Ovary (tissue), 9 donors: Measurements from ENCODE around the gene KYNU. TPM values are rescaled to one million over a fixed set of nuclear protein-coding genes. Genes with fewer than 3 reads are reported as not detected.
"Not testable (repeated sequence)": the region's sequence is repeated elsewhere in the genome, so short reads cannot be mapped to it uniquely, and the experiment has no call there.

ENCODE experiments used
- DNase-seq, 5 donors: peaks; one replicate each; pipeline ENCODE4 v3.0.0-alpha.2; 2019 to 2020
- H3K27ac ChIP-seq, 2 donors: fragments of 200-600 bp; one replicate each; pipeline versions ENCODE4 v1.5.1 to v1.8.0; 2019 to 2022
- H3K27me3 ChIP-seq: fragments of 200-600 bp; one replicate; pipeline ENCODE4 v1.8.0; 2022
- H3K36me3 ChIP-seq: fragments of 200-600 bp; sonication (generic); one replicate; pipeline ENCODE4 v1.5.1; 2019
- H3K4me1 ChIP-seq: one replicate; pipeline ENCODE4 v1.8.1; 2013; ENCODE audit warnings: mild to moderate bottlenecking, moderate library complexity; ENCODE audit not compliant: insufficient read depth
- H3K4me3 ChIP-seq: fragments of 200-600 bp; sonication (generic); one replicate; pipeline ENCODE4 v1.5.1; 2017
- H3K9me3 ChIP-seq, 2 donors: fragments of 200-600 bp in 1 of 2; sonication (generic) in 1 of 2; one replicate each; pipeline versions ENCODE4 v1.5.1 to v1.8.1; 2013 to 2019; ENCODE audit warnings: mild to moderate bottlenecking in 1 of 2, moderate library complexity in 1 of 2
- EP300 ChIP-seq: sonication (generic); formaldehyde crosslinking; IDR thresholded peaks from one replicate; pipeline ENCODE4 v1.6.1; 2017; ENCODE audit warnings: antibody characterized with exemption
- POLR2A ChIP-seq: fragments of 450-650 bp; IDR thresholded peaks from one replicate; pipeline ENCODE4 v1.6.1; 2017; ENCODE audit warnings: antibody characterized with exemption, mild to moderate bottlenecking, moderate library complexity
- WGBS, 3 donors: extraction: QIAGEN DNeasy Blood & Tissue Kit in 1 of 3; methylation state at CpG; one replicate each; pipeline versions ENCODE4 v1.1.5 to v1.1.7; 2013 to 2017; 5-methylcytosine and 5-hydroxymethylcytosine counted together
- intact Hi-C, 4 donors: fragments of 100-400 bp; cut with DNase I; formaldehyde crosslinking; loops; one replicate each; pipeline versions ENCODE4 v1.11.0 to v1.15.1; 2022 to 2023
- polyA plus RNA-seq, 2 donors: library from polyadenylated mRNA; stranded (reverse); fragments of 200-250 nt in 1 of 2; fragments of 350-450 nt in 1 of 2; fragmentation: Illumina TruSeq in 1 of 2; extraction: RNeasy Lipid Tissue Mini Kit (QIAGEN cat#74804) in 1 of 2; gene quantifications; one replicate each; pipeline ENCODE4 v1.2.3, GENCODE V29; 2013 to 2014
- total RNA-seq, 7 donors: library from RNA; depleted of rRNA in 2 of 7; stranded (reverse); fragments of >200 nt in 2 of 7; fragmentation: NEBNext Ultra II Directional in 3 of 7; extraction: Animal tissue kit (Norgen Biotek cat#: 25700) in 3 of 7; gene quantifications; one replicate each; pipeline versions ENCODE4 v1.1.0 to v1.2.4, GENCODE V29; 2016 to 2023
- TF ChIP-seq, protein P1 (sequence below), 3 donors: fragments of 450-650 bp in 2 of 3; fragments of 200-600 bp in 1 of 3; IDR thresholded peaks; one replicate each; pipeline versions ENCODE4 v1.5.1 to v1.8.0; 2016 to 2022; ENCODE audit warnings: antibody characterized with exemption in 3 of 3, mild to moderate bottlenecking in 1 of 3
- donor health status: DM: no; HTN: no; CAD: no; lungs with moderate emphysema.
- donor health status: DM: no; HTN: no; CAD: no.
- donor health status: Bipolar disorder and iron deficiency.
- donor health status: DM: yes; HTN: yes; CAD: no.
- donor health status: DM: no; HTN: no; CAD: no.
- donor health status: DM: yes; HTN: yes; CAD: no.

KYNU gene
- total and polyA plus RNA-seq, 9 donors = 0.40 to 3.2 (median 0.74) TPM

DNA sequence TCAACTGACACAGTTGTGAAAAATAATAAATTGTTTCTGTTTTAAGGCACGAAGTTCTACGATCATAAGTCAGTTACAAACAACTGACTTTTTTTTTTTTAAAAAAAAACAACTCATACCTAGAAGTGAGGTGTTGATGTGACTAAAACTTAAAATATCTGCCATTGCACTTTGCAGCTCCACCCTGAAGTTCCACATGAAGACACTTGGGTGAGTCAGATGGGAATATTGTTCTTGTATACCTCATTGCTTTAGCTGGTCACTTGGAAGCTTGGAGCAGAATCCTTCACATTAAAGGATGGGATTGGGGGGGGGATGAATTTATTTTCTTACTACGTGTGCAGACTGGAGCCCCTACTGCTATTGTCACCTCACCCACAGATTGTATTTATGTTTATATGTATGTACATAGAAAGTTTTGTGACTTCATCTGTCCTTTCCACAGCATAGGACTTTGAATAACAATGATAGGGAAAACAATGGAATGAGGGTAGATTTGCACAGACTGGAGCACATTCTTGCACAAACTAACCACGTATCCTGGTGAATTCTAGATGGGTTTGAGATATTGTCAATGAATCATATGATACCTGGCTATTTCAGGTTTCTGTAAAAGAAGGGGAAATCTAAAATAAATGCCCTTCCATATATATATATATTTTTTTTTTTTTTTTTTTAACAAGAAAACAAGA, 193.9 kb downstream of the KYNU start:
- Histone ChIP-seq H3K4me1 (no peaks in the 10 kb centered on the region), H3K9me3 (peaks cover 0 to 4% of the 10 kb centered on the region in 2 donors), H3K27ac (no peak overlapping the region), H3K4me3 (no peak overlapping the region), H3K36me3 (no peaks in the 10 kb centered on the region), H3K27me3 (no peaks in the 10 kb centered on the region)
- no peak for DNase-seq
- intact Hi-C loops = no loop called here
- TF ChIP-seq EP300 (no peak), POLR2A (no peak)
- 81 to 92% (median 91%) methylated on average over 4 of the region's 4 CpGs for WGBS, 3 donors

DNA sequence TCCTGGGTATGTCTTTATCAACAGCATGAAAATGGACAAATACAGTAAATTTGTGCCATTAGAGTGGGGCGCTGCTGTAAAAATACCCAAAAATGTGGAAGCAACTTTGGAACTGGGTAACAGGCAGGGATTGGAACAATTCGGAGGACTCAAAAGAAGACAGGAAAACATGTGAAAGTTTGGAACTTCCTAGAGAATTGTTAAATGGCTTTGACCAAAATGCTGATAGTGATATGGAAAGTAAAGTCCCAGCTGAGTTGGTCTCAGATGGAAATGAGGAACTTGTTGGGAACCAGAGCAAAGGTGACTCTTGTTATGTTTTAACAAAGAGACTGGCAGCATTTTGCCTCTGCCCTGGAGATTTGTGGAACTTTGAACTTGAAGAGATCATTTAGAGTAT, 197.4 kb downstream of the KYNU start:
- DNase-seq, H3K27me3 ChIP-seq, H3K27ac ChIP-seq, H3K4me1 ChIP-seq, intact Hi-C loops, H3K36me3 ChIP-seq, H3K9me3 ChIP-seq, H3K4me3 ChIP-seq: not testable (repeated sequence)
- WGBS, 3 donors = 93 to 97% (median 93%) methylated on average over 2 of the region's 2 CpGs

DNA sequence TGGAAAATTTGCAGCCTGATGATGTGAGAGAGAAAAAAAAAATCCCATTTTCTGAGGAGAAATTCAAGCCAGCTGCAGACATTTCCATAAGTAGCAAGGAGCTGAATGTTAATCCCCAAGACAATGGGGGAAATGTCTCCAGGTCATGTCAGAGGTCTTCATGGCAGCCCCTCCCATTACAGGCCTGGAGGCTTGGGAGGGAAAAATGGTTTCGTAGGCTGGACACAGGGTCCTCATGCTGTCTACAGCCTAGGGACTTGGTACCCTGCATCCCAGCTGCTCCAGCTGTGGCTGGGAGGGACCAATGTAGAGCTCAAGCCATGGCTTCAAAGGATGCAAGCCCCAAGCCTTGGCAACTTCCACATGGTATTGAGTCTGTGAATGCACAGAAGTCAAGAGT, 198.2 kb downstream of the KYNU start:
- H3K27me3 ChIP-seq = no peaks in the 10 kb centered on the region
- no peak overlapping the region for H3K4me3 ChIP-seq
- peaks cover 0 to 4% of the 10 kb centered on the region in 2 donors for H3K9me3 ChIP-seq
- no peak overlapping the region for H3K27ac ChIP-seq
- H3K4me1 ChIP-seq = no peaks in the 10 kb centered on the region
- WGBS, 3 donors = 86 to 100% (median 100%) methylated on average over 1 of the region's 1 CpG
- DNase-seq = no peak
- TF ChIP-seq EP300 = no peak
- TF ChIP-seq, protein P1, sequence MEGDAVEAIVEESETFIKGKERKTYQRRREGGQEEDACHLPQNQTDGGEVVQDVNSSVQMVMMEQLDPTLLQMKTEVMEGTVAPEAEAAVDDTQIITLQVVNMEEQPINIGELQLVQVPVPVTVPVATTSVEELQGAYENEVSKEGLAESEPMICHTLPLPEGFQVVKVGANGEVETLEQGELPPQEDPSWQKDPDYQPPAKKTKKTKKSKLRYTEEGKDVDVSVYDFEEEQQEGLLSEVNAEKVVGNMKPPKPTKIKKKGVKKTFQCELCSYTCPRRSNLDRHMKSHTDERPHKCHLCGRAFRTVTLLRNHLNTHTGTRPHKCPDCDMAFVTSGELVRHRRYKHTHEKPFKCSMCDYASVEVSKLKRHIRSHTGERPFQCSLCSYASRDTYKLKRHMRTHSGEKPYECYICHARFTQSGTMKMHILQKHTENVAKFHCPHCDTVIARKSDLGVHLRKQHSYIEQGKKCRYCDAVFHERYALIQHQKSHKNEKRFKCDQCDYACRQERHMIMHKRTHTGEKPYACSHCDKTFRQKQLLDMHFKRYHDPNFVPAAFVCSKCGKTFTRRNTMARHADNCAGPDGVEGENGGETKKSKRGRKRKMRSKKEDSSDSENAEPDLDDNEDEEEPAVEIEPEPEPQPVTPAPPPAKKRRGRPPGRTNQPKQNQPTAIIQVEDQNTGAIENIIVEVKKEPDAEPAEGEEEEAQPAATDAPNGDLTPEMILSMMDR (IDR thresholded peaks at IDR 0.05) = no peak
- no peak for TF ChIP-seq POLR2A
- intact Hi-C loops = no loop called here
- H3K36me3 ChIP-seq = no peaks in the 10 kb centered on the region

DNA sequence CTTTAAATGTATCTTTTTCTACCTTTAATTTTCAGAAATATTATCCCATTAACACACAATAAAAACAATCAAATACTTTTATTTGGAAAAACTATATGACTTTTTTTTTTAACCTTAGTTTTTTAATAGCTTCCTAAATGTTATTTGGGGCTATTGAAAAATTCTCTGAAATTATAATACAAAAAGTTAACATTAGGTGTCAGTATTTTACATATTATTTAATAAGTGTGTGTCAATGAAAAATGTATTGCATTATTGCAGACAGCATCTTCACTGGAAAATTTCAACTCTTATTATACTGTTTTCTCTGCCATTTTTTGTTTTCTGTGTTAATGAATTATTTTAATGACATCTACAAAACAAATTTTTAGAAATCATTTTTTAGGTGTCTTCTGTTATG, 200.6 kb downstream of the KYNU start:
- DNase-seq = no peak
- intact Hi-C loops = no loop called here
- H3K27me3 ChIP-seq = no peaks in the 10 kb centered on the region
- no peaks in the 10 kb centered on the region for H3K36me3 ChIP-seq
- H3K9me3 ChIP-seq = peaks cover 0 to 4% of the 10 kb centered on the region in 2 donors
- no peaks in the 10 kb centered on the region for H3K4me1 ChIP-seq
- TF ChIP-seq POLR2A (no peak), EP300 (no peak)
- TF ChIP-seq, protein P1 (IDR thresholded peaks at IDR 0.05) = no peak
- H3K27ac ChIP-seq = no peak overlapping the region
- H3K4me3 ChIP-seq = no peak overlapping the region

DNA sequence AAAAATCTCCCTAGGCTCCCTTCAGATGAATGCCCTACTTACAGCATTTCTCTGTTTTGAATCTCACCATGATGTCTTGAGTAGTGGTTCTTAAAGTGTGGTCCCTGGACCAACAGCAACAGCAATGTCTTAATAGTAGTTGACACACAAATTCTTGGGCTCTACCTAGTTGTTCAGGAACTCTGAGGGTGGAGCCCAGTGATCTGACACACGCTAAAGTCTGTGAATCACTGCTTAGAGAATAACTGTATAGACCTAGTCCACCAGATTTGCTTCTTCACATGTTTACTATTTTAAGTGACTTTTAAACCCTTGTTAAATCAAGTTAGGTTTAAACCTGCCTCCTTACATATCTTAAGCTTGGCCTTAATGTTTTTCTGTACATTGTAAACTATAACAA, 204.2 kb downstream of the KYNU start:
- H3K4me1 ChIP-seq = no peaks in the 10 kb centered on the region
- no peak for DNase-seq
- no peak overlapping the region for H3K4me3 ChIP-seq
- 86 to 93% (median 91%) methylated on average over 1 of the region's 1 CpG for WGBS, 3 donors
- H3K36me3 ChIP-seq = no peaks in the 10 kb centered on the region
- intact Hi-C loops = no loop called here
- no peak overlapping the region for H3K27ac ChIP-seq
- H3K9me3 ChIP-seq = no peaks in the 10 kb centered on the region
- H3K27me3 ChIP-seq = no peaks in the 10 kb centered on the region
- TF ChIP-seq POLR2A = no peak

DNA sequence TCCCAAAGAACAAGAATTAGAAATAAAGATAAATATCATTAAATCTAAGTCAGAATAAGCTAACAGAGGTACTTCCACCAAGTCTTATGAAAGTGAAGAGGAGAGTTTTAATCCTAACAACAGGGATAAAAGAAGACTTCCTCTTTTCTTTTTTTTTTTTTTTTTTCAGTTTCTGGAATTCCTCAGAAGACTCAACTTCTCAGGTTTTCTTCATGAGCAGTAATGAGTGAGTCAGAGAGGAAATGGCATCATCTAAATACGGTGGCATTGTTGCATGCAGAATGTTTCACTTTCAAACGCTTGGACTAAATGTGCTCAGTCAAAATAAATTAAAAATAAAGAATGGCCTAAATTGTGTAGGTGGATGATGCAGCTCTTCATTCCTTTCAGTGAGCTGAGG, 206.2 kb downstream of the KYNU start:
- Histone ChIP-seq H3K27ac (no peak overlapping the region), H3K27me3 (no peaks in the 10 kb centered on the region), H3K36me3 (no peaks in the 10 kb centered on the region), H3K9me3 (no peaks in the 10 kb centered on the region), H3K4me1 (no peaks in the 10 kb centered on the region), H3K4me3 (no peak overlapping the region)
- 48 to 59% (median 59%) methylated on average over 2 of the region's 2 CpGs for WGBS, 3 donors
- intact Hi-C loops = no loop called here
- TF ChIP-seq, protein P1 (IDR thresholded peaks at IDR 0.05) = no peak
- no peak for DNase-seq
